GM12873 (cell line): ENCODE data around the gene NTRK3.

Experiments
- CTCF ChIP-seq: IDR thresholded peaks from 2 replicates; pipeline ENCODE4 v1.5.1; 2012; ENCODE audit warnings: low read depth, mild to moderate bottlenecking, moderate library complexity, low read length, control low read depth; ENCODE audit not compliant: insufficient read depth; ENCODE audit errors: missing control alignments

The NTRK3 gene

GRCh38 chr15:88017753-88018152 is 238.8 kb downstream of the NTRK3 start:
- TF ChIP-seq CTCF, result no peak

GRCh38 chr15:88016406-88016805 is 240.1 kb downstream of the NTRK3 start:
- no peak for TF ChIP-seq CTCF

GRCh38 chr15:88015228-88015860 is 241.2 kb downstream of the NTRK3 start:
- TF ChIP-seq CTCF, result no peak

DNA sequence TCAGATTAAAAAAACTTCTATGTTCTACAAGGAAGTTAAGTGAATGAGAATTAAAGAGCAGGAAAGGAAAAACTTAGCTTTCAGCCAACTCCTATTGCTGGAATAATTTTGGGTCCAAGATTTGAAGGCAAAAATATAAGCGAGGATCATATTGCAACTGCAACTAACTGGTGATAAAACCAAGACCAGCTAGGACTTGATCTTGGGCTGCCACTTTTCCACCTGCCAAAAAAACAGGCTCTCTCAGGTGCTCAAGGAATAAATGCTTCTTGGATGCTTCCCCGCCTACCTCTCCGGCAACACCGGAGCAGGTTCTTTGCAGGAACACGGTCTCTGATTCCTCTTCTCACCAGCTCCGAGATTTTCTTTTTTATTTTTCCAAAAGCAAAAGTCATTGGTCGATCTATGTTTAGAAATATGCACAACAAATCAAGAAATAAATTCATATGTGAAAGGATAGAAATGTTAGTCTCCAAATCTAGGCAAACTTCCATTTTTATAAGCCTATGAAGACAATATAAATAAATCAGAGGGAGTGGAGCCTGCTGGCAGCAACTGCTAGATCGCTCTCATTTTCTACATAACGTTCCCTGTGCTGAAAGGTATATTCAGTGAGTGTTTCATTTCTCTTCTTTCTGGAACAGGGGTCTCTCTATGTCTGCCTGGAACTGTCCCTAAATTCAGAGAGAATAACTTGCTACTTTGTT is 241.9 kb downstream of the NTRK3 start:
- no peak for TF ChIP-seq CTCF

DNA sequence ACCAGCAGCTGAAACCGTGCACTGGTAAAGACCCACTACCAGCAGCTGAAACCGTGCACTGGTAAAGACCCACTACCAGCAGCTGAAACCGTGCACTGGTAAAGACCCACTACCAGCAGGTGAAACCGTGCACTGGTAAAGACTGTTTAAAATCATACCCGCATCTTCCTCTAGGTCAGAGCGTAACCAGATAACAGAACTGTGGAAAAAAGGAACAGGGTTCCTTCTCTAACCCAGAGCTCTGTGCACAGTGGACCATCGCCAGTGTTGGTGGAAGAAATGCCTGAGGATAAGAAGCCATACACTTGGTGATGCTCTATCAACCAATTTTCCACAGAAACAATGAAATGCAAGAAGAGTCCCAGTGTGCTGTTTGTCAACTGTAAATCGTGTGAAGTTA is 243.4 kb downstream of the NTRK3 start:
- no peak for TF ChIP-seq CTCF

DNA sequence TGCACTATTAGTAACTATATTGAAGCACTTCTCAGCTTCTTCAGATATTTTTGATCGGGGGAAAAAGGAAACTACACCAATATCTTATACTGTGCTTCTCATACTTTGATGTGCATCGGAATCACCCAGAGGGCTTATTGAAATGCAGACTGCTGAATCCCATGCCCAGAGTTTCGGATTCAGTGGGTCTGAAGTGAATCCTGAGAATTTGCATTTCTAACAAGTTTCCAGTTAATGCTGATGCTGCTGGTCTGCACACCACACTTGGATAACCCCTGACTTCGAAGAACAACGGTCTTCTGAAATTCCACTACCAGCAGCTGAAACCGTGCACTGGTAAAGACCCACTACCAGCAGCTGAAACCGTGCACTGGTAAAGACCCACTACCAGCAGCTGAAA is 243.9 kb downstream of the NTRK3 start:
- TF ChIP-seq CTCF, result no peak

DNA sequence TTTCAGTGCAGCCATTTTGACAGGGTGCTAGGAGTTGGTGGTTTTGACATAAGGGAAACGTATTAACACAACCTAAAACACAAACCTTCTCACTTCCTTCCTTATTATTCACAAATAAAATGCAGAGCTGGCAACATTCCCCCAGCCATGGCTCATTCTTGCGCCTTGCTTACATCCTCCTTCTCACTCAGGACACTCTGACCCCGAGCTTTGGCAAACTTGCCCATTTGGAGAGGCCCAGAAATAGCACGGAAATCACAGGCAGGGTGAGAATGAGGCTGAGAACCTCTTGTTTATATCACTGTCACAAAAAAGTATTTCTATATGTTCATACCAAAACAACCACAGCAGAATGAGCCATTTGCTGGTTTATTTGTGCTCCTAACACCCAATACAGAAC is 244.3 kb downstream of the NTRK3 start:
- TF ChIP-seq CTCF, result no peak
